Fibroblast of upper back skin (primary cell): ENCODE measurements around the gene SBSN.
A peak's percentile ranks its signal among the peaks of the same experiment; 100 is the strongest.

ENCODE experiments used
- DNase-seq: peaks from one replicate; pipeline ENCODE4 v3.0.0-alpha.2; 2013

Gene SBSN

GRCh38 chr19:35528218-35529038, at the start of gene SBSN:
Gene SBSN (minus strand): TSS chr19:35528311. CDS start chr19:35528281, 30 bp downstream.
- DNase-seq = peak; percentile 64

GRCh38 chr19:35571406-35571965, 43.4 kb upstream of the SBSN start:
- DNase-seq = no peak

- no peak for DNase-seq
Measured at GRCh38 chr19:35569281-35569781, 41.2 kb upstream of the SBSN start.

GRCh38 chr19:35566738-35567137, 38.6 kb upstream of the SBSN start:
- DNase-seq = no peak

- DNase-seq = no peak
Measured at GRCh38 chr19:35565016-35565856, 37.1 kb upstream of the SBSN start.

GRCh38 chr19:35563207-35563829, 35.2 kb upstream of the SBSN start, which contains the start of gene ATP4A:
Gene ATP4A (minus strand): TSS chr19:35563658. CDS start chr19:35563629, 29 bp downstream.
- no peak for DNase-seq

- no peak for DNase-seq
Measured at GRCh38 chr19:35562776-35563175, 34.7 kb upstream of the SBSN start.

- no peak for DNase-seq
Measured at GRCh38 chr19:35562336-35562735, 34.2 kb upstream of the SBSN start.

GRCh38 chr19:35561436-35561835, 33.3 kb upstream of the SBSN start:
- no peak for DNase-seq

GRCh38 chr19:35560677-35561076, 32.6 kb upstream of the SBSN start:
- no peak for DNase-seq

- DNase-seq = no peak
Measured at GRCh38 chr19:35560271-35560670, 32.2 kb upstream of the SBSN start.

- no peak for DNase-seq
Measured at GRCh38 chr19:35559781-35560180, 31.7 kb upstream of the SBSN start.

GRCh38 chr19:35559281-35559659, 31.2 kb upstream of the SBSN start:
- no peak for DNase-seq

GRCh38 chr19:35558400-35559280, 30.5 kb upstream of the SBSN start:
- no peak for DNase-seq

GRCh38 chr19:35557539-35558399, 29.7 kb upstream of the SBSN start:
- DNase-seq = peak; percentile 39

GRCh38 chr19:35556846-35557538, 28.9 kb upstream of the SBSN start:
- no peak for DNase-seq

- no peak for DNase-seq
Measured at GRCh38 chr19:35556025-35556590, 28.0 kb upstream of the SBSN start.

GRCh38 chr19:35555301-35556005, 27.3 kb upstream of the SBSN start:
- DNase-seq = peak; percentile 17

GRCh38 chr19:35554076-35554475, 26.0 kb upstream of the SBSN start:
- no peak for DNase-seq
